IPS-18a (cell line): ENCODE measurements around the gene TIGD2.

ENCODE experiments used
- H3K27ac ChIP-seq: one replicate; pipeline ENCODE4 v1.5.1; 2013; ENCODE audit warnings: low read length
- H3K27me3 ChIP-seq: one replicate; pipeline ENCODE4 v1.6.1; 2013; ENCODE audit warnings: mild to moderate bottlenecking, low read length; ENCODE audit not compliant: control insufficient read depth, insufficient read depth
- H3K36me3 ChIP-seq: one replicate; pipeline ENCODE4 v1.6.1; 2013; ENCODE audit warnings: low read depth, low read length; ENCODE audit not compliant: control insufficient read depth
- H3K4me1 ChIP-seq: one replicate; pipeline ENCODE4 v1.6.1; 2013; ENCODE audit warnings: low read depth, low read length; ENCODE audit not compliant: control insufficient read depth
- H3K4me3 ChIP-seq: one replicate; pipeline ENCODE4 v1.5.1; 2013; ENCODE audit warnings: low read length
- H3K9ac ChIP-seq: one replicate; pipeline ENCODE4 v1.6.1; 2013; ENCODE audit warnings: mild to moderate bottlenecking, low read length, moderate library complexity
- H3K9me3 ChIP-seq: one replicate; pipeline ENCODE4 v1.6.1; 2013; ENCODE audit warnings: low read depth, low read length; ENCODE audit not compliant: control insufficient read depth

TIGD2 gene

GRCh38 chr4:89121387-89122068, 10.2 kb downstream of the TIGD2 start:
- Histone ChIP-seq H3K4me1 (peaks cover 3% of the 10 kb centered on the region), H3K9ac (no peak overlapping the region), H3K27ac (no peak overlapping the region), H3K27me3 (no peaks in the 10 kb centered on the region), H3K9me3 (no peaks in the 10 kb centered on the region), H3K36me3 (no peaks in the 10 kb centered on the region), H3K4me3 (no peak overlapping the region)

GRCh38 chr4:89123451-89123851, 12.1 kb downstream of the TIGD2 start:
- Histone ChIP-seq H3K36me3 (no peaks in the 10 kb centered on the region), H3K9me3 (no peaks in the 10 kb centered on the region), H3K4me1 (peaks cover 3% of the 10 kb centered on the region), H3K9ac (no peak overlapping the region), H3K27me3 (no peaks in the 10 kb centered on the region), H3K27ac (no peak overlapping the region), H3K4me3 (no peak overlapping the region)

- no peaks in the 10 kb centered on the region for H3K36me3 ChIP-seq
- no peak overlapping the region for H3K9ac ChIP-seq
- H3K4me3 ChIP-seq, result no peak overlapping the region
- no peaks in the 10 kb centered on the region for H3K27me3 ChIP-seq
- H3K27ac ChIP-seq, result no peak overlapping the region
- H3K4me1 ChIP-seq, result peaks cover 3% of the 10 kb centered on the region
- no peaks in the 10 kb centered on the region for H3K9me3 ChIP-seq
Observed at GRCh38 chr4:89125901-89126782, 14.8 kb downstream of the TIGD2 start.

GRCh38 chr4:89129080-89129640, 17.8 kb downstream of the TIGD2 start:
- H3K4me3 ChIP-seq, result no peak overlapping the region
- H3K4me1 ChIP-seq, result no peaks in the 10 kb centered on the region
- H3K36me3 ChIP-seq, result no peaks in the 10 kb centered on the region
- no peaks in the 10 kb centered on the region for H3K9me3 ChIP-seq
- no peaks in the 10 kb centered on the region for H3K27me3 ChIP-seq
- H3K27ac ChIP-seq, result no peak overlapping the region
- H3K9ac ChIP-seq, result no peak overlapping the region

- Histone ChIP-seq H3K36me3 (no peaks in the 10 kb centered on the region), H3K27ac (no peak overlapping the region), H3K4me3 (no peak overlapping the region), H3K4me1 (peaks cover 3% of the 10 kb centered on the region), H3K9me3 (no peaks in the 10 kb centered on the region), H3K9ac (no peak overlapping the region), H3K27me3 (no peaks in the 10 kb centered on the region)
Observed at GRCh38 chr4:89134775-89135319, 23.5 kb downstream of the TIGD2 start.

- H3K36me3 ChIP-seq, result no peaks in the 10 kb centered on the region
- no peak overlapping the region for H3K9ac ChIP-seq
- no peaks in the 10 kb centered on the region for H3K9me3 ChIP-seq
- H3K4me3 ChIP-seq, result no peak overlapping the region
- H3K27me3 ChIP-seq, result no peaks in the 10 kb centered on the region
- H3K27ac ChIP-seq, result no peak overlapping the region
- H3K4me1 ChIP-seq, result peaks cover 3% of the 10 kb centered on the region
Observed at GRCh38 chr4:89136525-89136924, 25.2 kb downstream of the TIGD2 start.

GRCh38 chr4:89137231-89137630, 25.9 kb downstream of the TIGD2 start:
- no peaks in the 10 kb centered on the region for H3K27me3 ChIP-seq
- no peak overlapping the region for H3K4me3 ChIP-seq
- H3K36me3 ChIP-seq, result no peaks in the 10 kb centered on the region
- no peak overlapping the region for H3K9ac ChIP-seq
- no peak overlapping the region for H3K27ac ChIP-seq
- no peaks in the 10 kb centered on the region for H3K9me3 ChIP-seq
- peaks cover 3% of the 10 kb centered on the region for H3K4me1 ChIP-seq

GRCh38 chr4:89137695-89138094, 26.4 kb downstream of the TIGD2 start:
- Histone ChIP-seq H3K36me3 (no peaks in the 10 kb centered on the region), H3K4me3 (no peak overlapping the region), H3K27me3 (no peaks in the 10 kb centered on the region), H3K4me1 (peaks cover 3% of the 10 kb centered on the region), H3K9ac (no peak overlapping the region), H3K27ac (no peak overlapping the region), H3K9me3 (no peaks in the 10 kb centered on the region)

GRCh38 chr4:89140168-89140759, 28.9 kb downstream of the TIGD2 start:
- Histone ChIP-seq H3K4me1 (peaks cover 3% of the 10 kb centered on the region), H3K36me3 (no peaks in the 10 kb centered on the region)

GRCh38 chr4:89142691-89143669, 31.6 kb downstream of the TIGD2 start:
- H3K4me3 ChIP-seq, result no peak overlapping the region
- H3K9ac ChIP-seq, result no peak overlapping the region
- H3K27me3 ChIP-seq, result no peaks in the 10 kb centered on the region
- H3K36me3 ChIP-seq, result no peaks in the 10 kb centered on the region
- no peak overlapping the region for H3K27ac ChIP-seq
- H3K4me1 ChIP-seq, result no peaks in the 10 kb centered on the region
- no peaks in the 10 kb centered on the region for H3K9me3 ChIP-seq

More at GRCh38 chr4:89140168-89140759, 28.9 kb downstream of the TIGD2 start:
- H3K27ac ChIP-seq, result no peak overlapping the region
- H3K4me3 ChIP-seq, result no peak overlapping the region
- H3K9me3 ChIP-seq, result no peaks in the 10 kb centered on the region
- no peak overlapping the region for H3K9ac ChIP-seq
- no peaks in the 10 kb centered on the region for H3K27me3 ChIP-seq
